Mucosa of rectum (tissue), 2 donors: Measurements from ENCODE around the gene RASGRF2.
"Not testable (repeated sequence)": the region's sequence is repeated elsewhere in the genome, so short reads cannot be mapped to it uniquely, and the experiment has no call there.

ENCODE experiments used
- H3K27ac ChIP-seq, 2 donors: one replicate each; pipeline ENCODE4 v1.7.0; 2013; ENCODE audit warnings: inconsistent platforms in 2 of 2, low read depth in 2 of 2, low read length in 2 of 2
- H3K27me3 ChIP-seq, 2 donors: one replicate each; pipeline ENCODE4 v1.7.0; 2013; ENCODE audit warnings: low read length in 2 of 2; ENCODE audit not compliant: control insufficient read depth in 2 of 2, insufficient read depth in 2 of 2
- H3K36me3 ChIP-seq, 2 donors: one replicate each; pipeline ENCODE4 v1.7.0; 2013; ENCODE audit warnings: low read length in 2 of 2; ENCODE audit not compliant: control insufficient read depth in 2 of 2, insufficient read depth in 2 of 2
- H3K4me1 ChIP-seq, 2 donors: one replicate each; pipeline ENCODE4 v1.7.0; 2013; ENCODE audit warnings: low read length in 2 of 2, mild to moderate bottlenecking in 1 of 2; ENCODE audit not compliant: control insufficient read depth in 2 of 2, insufficient read depth in 2 of 2
- H3K4me3 ChIP-seq, 2 donors: one replicate each; pipeline ENCODE4 v1.7.0; 2013; ENCODE audit warnings: low read length in 2 of 2
- H3K9ac ChIP-seq, 2 donors: one replicate each; pipeline ENCODE4 v1.7.0; 2013; ENCODE audit warnings: low read length in 2 of 2, low read depth in 1 of 2, mild to moderate bottlenecking in 1 of 2
- H3K9me3 ChIP-seq, 2 donors: one replicate each; pipeline ENCODE4 v1.7.0; 2013; ENCODE audit warnings: low read length in 2 of 2; ENCODE audit not compliant: control insufficient read depth in 2 of 2
- donor health status: healthy.
- donor health status: Normal muscosa, but diverticular disease.

Gene RASGRF2

GRCh38 chr5:81016116-81016515 is 56.0 kb downstream of the RASGRF2 start:
- no peak overlapping the region for H3K27ac ChIP-seq
- no peaks in the 10 kb centered on the region for H3K36me3 ChIP-seq
- H3K9me3 ChIP-seq: no peaks in the 10 kb centered on the region
- no peaks in the 10 kb centered on the region for H3K4me1 ChIP-seq
- no peak overlapping the region for H3K4me3 ChIP-seq
- no peaks in the 10 kb centered on the region for H3K27me3 ChIP-seq
- no peak overlapping the region for H3K9ac ChIP-seq

- no peaks in the 10 kb centered on the region for H3K9me3 ChIP-seq
- no peak overlapping the region for H3K4me3 ChIP-seq
- no peak overlapping the region for H3K27ac ChIP-seq
- H3K27me3 ChIP-seq: no peaks in the 10 kb centered on the region
- no peak overlapping the region for H3K9ac ChIP-seq
- H3K4me1 ChIP-seq: no peaks in the 10 kb centered on the region
- H3K36me3 ChIP-seq: no peaks in the 10 kb centered on the region
Measured at GRCh38 chr5:81017320-81017719, 57.2 kb downstream of the RASGRF2 start.

- H3K36me3 ChIP-seq: not testable (repeated sequence)
Measured at GRCh38 chr5:81018608-81019007, 58.4 kb downstream of the RASGRF2 start.

GRCh38 chr5:81019748-81020147 is 59.6 kb downstream of the RASGRF2 start:
- Histone ChIP-seq H3K9me3 (no peaks in the 10 kb centered on the region), H3K4me3 (no peak overlapping the region), H3K4me1 (no peaks in the 10 kb centered on the region), H3K27ac (no peak overlapping the region), H3K27me3 (no peaks in the 10 kb centered on the region), H3K9ac (no peak overlapping the region), H3K36me3 (no peaks in the 10 kb centered on the region)

More at GRCh38 chr5:81018608-81019007, 58.4 kb downstream of the RASGRF2 start:
- H3K27ac ChIP-seq, H3K9me3 ChIP-seq, H3K27me3 ChIP-seq, H3K4me1 ChIP-seq, H3K9ac ChIP-seq, H3K4me3 ChIP-seq: not testable (repeated sequence)

GRCh38 chr5:81020478-81021167 is 60.5 kb downstream of the RASGRF2 start:
- no peak overlapping the region for H3K9ac ChIP-seq
- no peak overlapping the region for H3K4me3 ChIP-seq
- no peak overlapping the region for H3K27ac ChIP-seq
- H3K27me3 ChIP-seq: no peaks in the 10 kb centered on the region
- no peaks in the 10 kb centered on the region for H3K36me3 ChIP-seq
- H3K4me1 ChIP-seq: no peaks in the 10 kb centered on the region
- no peaks in the 10 kb centered on the region for H3K9me3 ChIP-seq

- Histone ChIP-seq H3K9me3 (no peaks in the 10 kb centered on the region), H3K4me3 (no peak overlapping the region), H3K27ac (no peak overlapping the region), H3K27me3 (no peaks in the 10 kb centered on the region), H3K9ac (no peak overlapping the region), H3K4me1 (no peaks in the 10 kb centered on the region), H3K36me3 (no peaks in the 10 kb centered on the region)
Measured at GRCh38 chr5:81021486-81021885, 61.3 kb downstream of the RASGRF2 start.

GRCh38 chr5:81021951-81022687 is 62.0 kb downstream of the RASGRF2 start:
- H3K4me1 ChIP-seq: no peaks in the 10 kb centered on the region

GRCh38 chr5:81022688-81023084 is 62.5 kb downstream of the RASGRF2 start:
- Histone ChIP-seq H3K4me1 (no peaks in the 10 kb centered on the region), H3K27ac (no peak overlapping the region), H3K36me3 (no peaks in the 10 kb centered on the region), H3K9ac (no peak overlapping the region), H3K27me3 (no peaks in the 10 kb centered on the region), H3K4me3 (no peak overlapping the region), H3K9me3 (no peaks in the 10 kb centered on the region)

More at GRCh38 chr5:81021951-81022687, 62.0 kb downstream of the RASGRF2 start:
- Histone ChIP-seq H3K27ac (no peak overlapping the region), H3K36me3 (no peaks in the 10 kb centered on the region), H3K27me3 (no peaks in the 10 kb centered on the region), H3K9ac (no peak overlapping the region), H3K9me3 (no peaks in the 10 kb centered on the region), H3K4me3 (no peak overlapping the region)

GRCh38 chr5:81023261-81023970 is 63.3 kb downstream of the RASGRF2 start:
- Histone ChIP-seq H3K36me3 (no peaks in the 10 kb centered on the region), H3K4me3 (no peak overlapping the region), H3K27me3 (no peaks in the 10 kb centered on the region), H3K9me3 (no peaks in the 10 kb centered on the region), H3K9ac (no peak overlapping the region), H3K27ac (no peak overlapping the region), H3K4me1 (no peaks in the 10 kb centered on the region)

- no peaks in the 10 kb centered on the region for H3K4me1 ChIP-seq
- H3K4me3 ChIP-seq: no peak overlapping the region
- H3K27ac ChIP-seq: no peak overlapping the region
- no peaks in the 10 kb centered on the region for H3K36me3 ChIP-seq
- no peaks in the 10 kb centered on the region for H3K27me3 ChIP-seq
- no peak overlapping the region for H3K9ac ChIP-seq
- no peaks in the 10 kb centered on the region for H3K9me3 ChIP-seq
Measured at GRCh38 chr5:81027481-81028058, 67.4 kb downstream of the RASGRF2 start.
